ENCODE data around the gene SLC8A3.

The SLC8A3 gene

DNA sequence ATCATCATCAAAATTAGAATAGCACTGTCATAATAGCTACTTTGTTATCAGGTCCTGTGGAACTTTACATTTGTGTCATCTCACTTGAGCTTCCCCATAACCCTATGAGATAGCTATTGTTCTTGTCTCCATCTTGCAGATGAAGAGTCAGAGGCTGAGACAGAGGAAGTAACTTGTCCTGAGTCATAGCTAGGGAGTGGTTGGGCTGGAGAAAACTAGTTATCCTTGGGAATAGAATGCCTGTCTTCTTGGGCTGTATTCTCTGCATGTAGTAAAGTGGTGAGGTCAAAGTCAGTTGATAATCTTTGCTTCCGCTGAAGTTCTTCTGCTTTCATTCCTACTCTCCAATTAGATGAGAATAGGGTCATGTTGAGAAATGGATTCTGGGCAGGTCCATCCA lies 192.5 kb downstream of the SLC8A3 start:
- no peak for DNase-seq (ENCODE audit: low spot score)
